ENCODE results near the gene SLC9C1.

The SLC9C1 gene

GRCh38 chr3:112260563-112260962, 33.5 kb downstream of the SLC9C1 start:
- DNase-seq (ENCODE audit: low read depth): no peak
- no peak overlapping the region for H3K4me3 ChIP-seq (ENCODE audit: low read length)
- TF ChIP-seq CTCF (IDR thresholded peaks at IDR 0.05; ENCODE audit: insufficient read depth, low read depth, low read length, missing control alignments): no peak

- DNase-seq (ENCODE audit: low read depth): no peak
- no peak for TF ChIP-seq CTCF (IDR thresholded peaks at IDR 0.05; ENCODE audit: insufficient read depth, low read depth, low read length, missing control alignments)
Observed at GRCh38 chr3:112253301-112253971, 40.6 kb downstream of the SLC9C1 start.

GRCh38 chr3:112247900-112248299, 46.1 kb downstream of the SLC9C1 start:
- no peak for TF ChIP-seq CTCF (IDR thresholded peaks at IDR 0.05; ENCODE audit: insufficient read depth, low read depth, low read length, missing control alignments)
- no peak overlapping the region for H3K4me3 ChIP-seq (ENCODE audit: low read length)

More at GRCh38 chr3:112253301-112253971, 40.6 kb downstream of the SLC9C1 start:
- no peak overlapping the region for H3K4me3 ChIP-seq (ENCODE audit: low read length)

DNA sequence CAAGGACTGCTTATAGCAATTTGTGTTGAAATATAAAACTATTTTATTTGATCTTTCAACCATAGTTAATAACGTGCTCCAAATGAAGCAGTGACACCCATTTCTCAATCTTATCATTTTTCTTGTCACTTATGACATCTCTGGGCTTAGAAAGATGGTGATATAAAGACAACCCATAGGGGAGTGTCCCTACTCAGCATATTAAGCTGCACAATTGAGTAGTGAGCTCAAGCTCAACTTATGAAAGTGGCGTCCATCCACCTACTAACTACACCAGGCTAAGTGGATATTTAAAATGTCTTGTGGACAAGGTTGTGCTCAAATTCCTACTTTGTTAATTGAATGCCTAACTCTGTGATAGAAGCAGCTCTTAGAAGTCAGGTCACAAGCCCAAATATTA, 46.7 kb downstream of the SLC9C1 start:
- no peak overlapping the region for H3K4me3 ChIP-seq (ENCODE audit: low read length)
- TF ChIP-seq CTCF (IDR thresholded peaks at IDR 0.05; ENCODE audit: insufficient read depth, low read depth, low read length, missing control alignments): no peak
- DNase-seq (ENCODE audit: low read depth): no peak

More at GRCh38 chr3:112247900-112248299, 46.1 kb downstream of the SLC9C1 start:
- no peak for DNase-seq (ENCODE audit: low read depth)

GRCh38 chr3:112233083-112233482, 60.9 kb downstream of the SLC9C1 start:
- H3K4me3 ChIP-seq (ENCODE audit: low read length): no peak overlapping the region
- no peak for DNase-seq (ENCODE audit: low read depth)
- TF ChIP-seq CTCF (IDR thresholded peaks at IDR 0.05; ENCODE audit: insufficient read depth, low read depth, low read length, missing control alignments): no peak

DNA sequence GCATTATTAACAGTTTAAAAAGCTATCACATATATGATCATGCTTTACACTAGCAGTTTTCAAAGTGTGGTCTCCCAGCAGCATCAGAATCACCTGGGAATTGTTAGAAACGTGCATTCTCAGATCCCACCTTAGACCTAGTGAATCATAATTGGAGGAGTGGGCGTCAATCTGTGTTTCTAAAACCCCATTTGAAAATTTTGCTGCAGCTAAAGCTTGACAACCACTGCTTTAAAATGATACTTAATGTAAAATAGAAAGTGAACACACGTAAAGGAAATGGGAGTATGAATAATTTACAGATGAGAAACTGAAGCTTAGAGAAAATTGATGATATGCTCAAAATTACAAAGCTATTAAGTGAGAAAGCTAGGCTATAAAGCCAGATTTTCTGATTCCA, 62.3 kb downstream of the SLC9C1 start:
- no peak for TF ChIP-seq CTCF (IDR thresholded peaks at IDR 0.05; ENCODE audit: insufficient read depth, low read depth, low read length, missing control alignments)
- H3K4me3 ChIP-seq (ENCODE audit: low read length): no peak overlapping the region
- no peak for DNase-seq (ENCODE audit: low read depth)

DNA sequence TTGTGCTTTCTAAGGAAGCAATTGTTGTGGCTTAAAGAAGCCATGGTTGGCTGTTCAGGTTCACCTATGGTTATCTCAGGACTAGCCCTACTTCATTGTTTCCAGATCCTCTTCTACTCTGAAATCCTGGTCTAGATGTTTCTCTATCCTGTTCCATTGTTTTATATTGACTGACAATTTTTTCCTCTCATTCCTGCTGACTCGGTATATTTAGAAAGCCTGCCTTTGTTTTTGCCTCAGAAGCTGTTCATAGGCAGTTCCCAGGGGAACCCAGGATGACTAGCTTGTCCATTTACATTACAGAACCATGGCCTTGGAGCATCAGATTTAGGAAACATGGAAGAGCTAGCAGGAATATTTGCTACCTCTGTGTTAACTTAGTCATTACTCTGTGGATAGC, 64.0 kb downstream of the SLC9C1 start:
- no peak overlapping the region for H3K4me3 ChIP-seq (ENCODE audit: low read length)
- no peak for DNase-seq (ENCODE audit: low read depth)
- TF ChIP-seq CTCF (IDR thresholded peaks at IDR 0.05; ENCODE audit: insufficient read depth, low read depth, low read length, missing control alignments): no peak
